Measurements from ENCODE around the gene EVL.
"Not testable (repeated sequence)": the region's sequence is repeated elsewhere in the genome, so short reads cannot be mapped to it uniquely, and the experiment has no call there.

EVL gene, protein sequence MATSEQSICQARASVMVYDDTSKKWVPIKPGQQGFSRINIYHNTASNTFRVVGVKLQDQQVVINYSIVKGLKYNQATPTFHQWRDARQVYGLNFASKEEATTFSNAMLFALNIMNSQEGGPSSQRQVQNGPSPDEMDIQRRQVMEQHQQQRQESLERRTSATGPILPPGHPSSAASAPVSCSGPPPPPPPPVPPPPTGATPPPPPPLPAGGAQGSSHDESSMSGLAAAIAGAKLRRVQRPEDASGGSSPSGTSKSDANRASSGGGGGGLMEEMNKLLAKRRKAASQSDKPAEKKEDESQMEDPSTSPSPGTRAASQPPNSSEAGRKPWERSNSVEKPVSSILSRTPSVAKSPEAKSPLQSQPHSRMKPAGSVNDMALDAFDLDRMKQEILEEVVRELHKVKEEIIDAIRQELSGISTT

DNA sequence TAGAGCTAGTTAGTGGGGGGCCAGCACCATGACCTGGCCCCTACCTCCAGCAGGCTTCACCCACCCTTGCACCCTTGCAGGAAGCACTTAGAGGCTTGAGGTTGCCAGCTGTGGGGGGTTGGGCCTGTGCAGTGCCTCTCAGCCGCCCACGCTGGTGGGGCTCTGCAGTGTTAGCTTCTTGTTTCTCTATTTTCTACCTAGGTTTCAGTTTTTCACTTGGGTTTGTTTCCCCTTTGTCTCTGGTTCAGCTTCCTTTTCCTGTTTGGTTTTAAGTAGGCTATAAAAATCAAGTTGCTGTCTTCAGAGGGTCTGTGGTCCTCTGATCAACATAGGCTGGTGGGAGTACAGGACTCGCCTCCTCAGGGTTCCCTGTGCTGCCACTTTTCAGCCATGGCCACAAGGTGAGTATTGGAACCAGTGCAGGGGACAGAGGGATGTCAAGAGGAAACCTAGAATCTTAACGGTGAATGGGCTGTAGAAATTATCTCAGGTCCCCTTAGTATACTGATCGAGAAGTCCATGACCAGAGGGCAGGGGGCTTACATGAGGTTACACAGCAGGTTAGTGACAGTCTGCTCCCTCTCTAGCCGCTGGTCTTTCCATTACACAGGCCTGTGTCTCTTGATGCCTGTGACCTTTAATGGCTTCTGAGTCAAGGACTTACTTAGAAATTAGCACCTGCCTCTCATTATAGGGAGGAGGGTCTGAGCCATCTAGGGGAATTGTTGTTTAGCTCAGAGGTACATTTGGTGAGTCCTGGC, at the start of gene EVL:
TSS of gene EVL (plus strand) at position 312 of the 761 bp plus-strand sequence. CDS start at position 391, 79 bp downstream.
- DNase-seq: no peak

DNA sequence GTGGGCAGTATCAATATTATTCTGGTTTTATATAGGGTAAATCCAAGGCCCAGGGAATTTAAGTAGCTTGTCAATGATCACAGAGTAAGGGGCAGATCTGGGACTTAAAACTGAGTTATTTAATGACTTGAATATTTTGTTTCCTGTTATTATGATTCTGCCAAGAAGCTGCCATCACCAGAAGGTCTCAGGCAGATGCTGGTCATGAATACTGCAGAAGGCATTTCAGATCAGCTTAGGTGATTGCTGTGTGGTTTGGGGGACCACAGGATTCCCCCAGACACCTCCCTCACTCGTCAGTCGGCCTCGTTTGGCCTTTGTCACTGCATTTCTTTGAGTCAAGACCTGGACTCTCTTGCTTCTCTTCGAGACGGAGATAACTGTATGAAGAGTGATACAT, 47.7 kb upstream of the EVL start:
- no peak for DNase-seq

DNA sequence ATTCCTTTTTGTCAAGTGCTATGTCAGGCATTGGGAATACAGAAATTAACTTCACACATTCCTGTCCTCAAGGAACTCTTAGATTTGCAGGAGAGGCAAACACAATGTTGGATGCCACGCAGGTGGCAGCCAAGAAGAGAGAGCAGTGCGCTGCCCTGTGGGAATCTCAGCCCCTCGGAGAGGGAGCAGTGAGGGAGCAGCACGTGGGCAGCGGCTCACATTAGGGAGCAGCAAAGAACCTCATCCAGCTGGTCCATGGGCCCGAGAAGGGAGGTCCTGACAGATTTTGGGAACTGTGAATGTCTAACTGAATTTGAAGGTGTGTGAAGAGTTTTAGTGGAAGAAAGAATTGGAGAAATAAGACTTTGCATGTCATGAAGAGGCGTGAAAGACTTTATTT, 47.2 kb upstream of the EVL start:
- DNase-seq: no peak

DNA sequence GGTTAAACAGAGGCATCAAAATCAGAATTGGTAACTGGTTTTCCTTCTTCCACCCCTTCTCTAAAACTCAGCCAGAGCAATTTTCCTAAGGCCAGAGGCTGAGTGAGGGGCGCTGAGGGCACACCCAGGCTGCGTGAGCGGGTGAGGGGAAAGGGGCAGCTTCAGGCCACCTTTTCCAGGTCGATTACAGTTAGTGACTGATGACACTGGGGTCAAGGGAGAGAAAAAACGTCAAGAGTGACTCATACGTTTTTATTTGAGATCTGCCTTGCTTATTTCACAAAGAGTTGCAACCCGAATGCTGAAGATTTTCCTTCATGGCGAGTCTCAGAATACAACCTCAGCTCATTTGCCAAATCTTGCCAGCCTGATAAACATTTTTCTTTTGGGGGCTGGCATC, 46.7 kb upstream of the EVL start:
- no peak for DNase-seq

DNA sequence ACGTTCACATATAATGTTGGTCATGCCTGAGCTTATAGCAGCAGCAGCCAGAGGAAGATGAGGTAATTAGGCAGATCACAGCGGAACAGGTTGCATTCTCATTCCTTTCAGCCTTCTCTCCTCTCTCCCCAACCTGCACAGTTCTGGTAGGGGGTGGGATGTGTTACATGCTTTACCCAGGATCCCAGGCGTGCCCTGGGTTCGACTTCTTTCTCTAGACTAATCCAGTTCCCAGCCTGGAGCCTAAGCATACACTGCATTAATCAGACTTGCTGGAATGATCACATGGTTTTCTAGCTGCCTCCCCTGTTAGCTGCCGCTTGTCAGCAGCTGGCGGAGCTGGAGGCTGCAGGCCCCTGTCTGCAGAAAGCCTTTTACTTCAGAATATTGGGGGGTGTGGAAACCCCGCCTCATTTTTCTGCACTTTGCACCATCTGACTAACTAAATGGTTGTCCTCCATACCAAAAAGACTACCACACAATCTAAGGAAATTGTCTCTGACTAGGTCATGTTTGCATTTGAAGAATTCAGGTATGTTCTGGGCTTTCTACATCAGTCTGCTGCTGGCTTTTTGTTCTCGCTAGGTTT, 46.0 kb upstream of the EVL start:
- no peak for DNase-seq

DNA sequence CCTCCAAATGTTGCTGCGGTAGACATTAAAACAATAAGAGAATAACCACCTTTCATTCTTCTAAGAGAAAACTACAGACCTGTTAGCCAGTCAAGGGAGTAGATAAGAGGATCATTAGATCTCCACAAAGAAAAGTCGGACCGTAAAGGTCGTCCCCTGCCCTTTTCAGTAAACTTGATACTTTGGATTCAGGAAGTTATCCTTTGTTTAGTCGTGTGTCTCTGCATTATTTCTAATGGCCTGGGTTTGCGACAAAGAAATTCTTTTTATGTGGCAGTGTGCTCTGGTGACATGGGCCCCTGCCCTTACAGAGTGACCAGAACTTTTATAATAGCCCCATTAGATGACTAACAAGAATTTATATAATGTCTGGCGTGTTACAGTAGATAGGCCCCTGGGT, 44.6 kb upstream of the EVL start:
- no peak for DNase-seq

DNA sequence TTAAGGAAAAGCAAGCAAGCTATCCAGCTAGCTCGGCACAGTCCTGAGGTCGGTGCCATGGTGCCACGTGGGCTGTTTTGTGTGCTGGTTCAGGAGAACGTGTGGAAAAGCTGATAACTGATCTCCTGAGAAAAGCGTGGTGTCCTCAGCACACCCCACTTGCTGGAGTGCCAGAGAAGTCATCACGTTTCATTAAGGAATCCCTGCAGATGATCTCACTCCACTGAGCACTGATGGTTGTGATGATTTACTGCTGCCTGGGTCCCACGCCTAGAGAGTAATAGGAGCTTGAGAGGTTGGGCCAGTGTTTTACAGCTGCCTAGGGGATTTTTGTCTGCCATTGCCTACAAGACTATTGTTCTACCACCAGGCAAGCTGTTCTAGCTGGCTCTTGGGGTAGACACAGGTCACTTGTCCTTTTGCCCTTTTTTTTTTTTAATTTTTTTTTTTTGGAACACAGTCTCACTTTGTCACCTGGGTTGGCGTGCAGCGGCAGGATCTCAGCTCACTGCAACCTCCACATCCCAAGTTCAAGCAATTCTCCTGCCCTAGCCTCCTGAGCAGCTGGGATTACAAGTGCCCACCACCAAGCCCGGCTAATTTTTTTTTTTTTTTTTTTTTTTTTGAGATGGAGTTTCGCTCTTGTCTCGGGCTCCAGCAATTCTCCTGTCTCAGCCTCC, 42.3 kb upstream of the EVL start:
- no peak for DNase-seq

DNA sequence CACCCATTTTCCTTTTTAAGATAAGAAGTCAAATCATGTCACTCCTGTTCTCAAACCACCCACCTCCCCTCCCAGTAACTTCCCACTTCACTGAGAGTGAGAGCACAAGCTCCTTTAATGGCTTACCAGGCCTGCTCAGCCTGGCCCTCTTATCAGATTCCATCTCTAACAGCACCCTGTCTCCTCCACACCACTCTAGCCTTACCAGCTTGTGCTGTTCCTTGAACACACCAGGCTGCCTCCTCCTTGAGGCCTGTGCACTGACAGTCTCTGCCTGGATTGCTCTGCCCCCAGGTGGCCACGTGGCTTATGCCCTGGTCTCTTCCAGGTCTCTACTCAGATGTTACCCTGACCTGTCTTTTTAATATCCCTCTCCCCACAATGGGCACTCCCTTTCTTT, 40.1 kb upstream of the EVL start:
- DNase-seq: no peak

DNA sequence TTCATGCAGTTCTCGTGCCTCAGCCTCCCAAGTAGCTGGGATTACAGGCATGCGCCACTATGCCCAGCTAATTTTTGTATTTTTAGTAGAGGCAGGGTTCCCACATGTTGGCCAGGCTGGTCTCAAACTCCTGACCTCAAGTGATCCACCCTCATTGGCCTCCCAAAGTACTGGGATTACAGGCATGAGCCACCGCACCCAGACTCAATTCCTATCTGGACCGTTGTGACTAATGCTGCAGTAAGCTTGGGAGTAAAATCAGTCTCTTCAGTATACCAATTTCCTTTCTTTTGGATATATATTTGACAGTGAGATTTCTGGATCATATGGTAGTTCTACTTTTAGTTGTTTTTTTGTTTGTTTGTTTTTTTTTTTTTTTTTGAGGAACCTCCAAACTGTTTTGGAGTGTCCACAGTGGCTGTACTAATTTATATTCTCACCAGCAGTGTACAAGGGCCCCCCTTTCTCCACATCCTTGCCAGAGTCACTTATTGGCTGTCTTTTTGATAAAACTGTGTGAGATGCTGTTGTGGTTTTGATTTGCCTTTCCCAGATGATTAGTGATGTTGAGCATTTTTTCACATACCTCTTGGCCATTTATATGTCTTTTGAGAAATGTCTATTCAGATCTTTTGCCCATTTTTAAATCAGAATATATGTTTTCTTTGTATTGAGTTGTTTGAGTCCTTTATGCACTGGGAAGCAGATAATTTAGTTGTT, 37.3 kb upstream of the EVL start:
- no peak for DNase-seq

DNA sequence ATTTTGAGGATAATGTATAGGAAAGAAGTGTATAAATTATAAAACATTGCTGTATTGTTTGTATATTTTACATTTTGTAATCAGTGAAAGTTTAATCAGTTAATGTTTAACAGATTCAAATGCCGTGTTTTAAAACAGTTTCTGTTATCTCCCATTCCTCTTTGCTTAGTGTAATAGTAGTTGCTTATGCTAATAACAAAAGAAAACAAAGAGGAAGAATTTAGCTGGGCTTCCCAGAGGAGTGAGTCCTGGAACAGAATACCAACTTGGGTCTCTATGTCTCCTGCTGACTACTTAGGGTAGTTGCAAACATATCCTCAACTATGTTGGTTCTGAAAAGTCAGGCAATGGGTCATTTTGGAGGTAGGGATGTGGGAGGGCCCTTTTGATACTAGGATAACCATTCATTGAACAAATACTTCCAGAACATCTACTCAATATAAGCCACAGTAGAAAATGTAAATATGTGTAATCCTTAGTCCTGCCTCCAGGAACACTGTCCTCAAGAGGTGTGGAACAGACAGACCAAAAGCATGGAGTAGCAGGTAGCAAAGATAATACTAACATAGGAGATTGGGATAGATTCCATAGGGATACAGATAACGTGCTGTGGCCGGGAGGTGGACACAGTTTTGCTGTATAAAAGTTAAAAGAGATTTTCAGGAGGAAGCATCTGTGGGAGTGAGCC, 36.1 kb upstream of the EVL start:
- DNase-seq: no peak

DNA sequence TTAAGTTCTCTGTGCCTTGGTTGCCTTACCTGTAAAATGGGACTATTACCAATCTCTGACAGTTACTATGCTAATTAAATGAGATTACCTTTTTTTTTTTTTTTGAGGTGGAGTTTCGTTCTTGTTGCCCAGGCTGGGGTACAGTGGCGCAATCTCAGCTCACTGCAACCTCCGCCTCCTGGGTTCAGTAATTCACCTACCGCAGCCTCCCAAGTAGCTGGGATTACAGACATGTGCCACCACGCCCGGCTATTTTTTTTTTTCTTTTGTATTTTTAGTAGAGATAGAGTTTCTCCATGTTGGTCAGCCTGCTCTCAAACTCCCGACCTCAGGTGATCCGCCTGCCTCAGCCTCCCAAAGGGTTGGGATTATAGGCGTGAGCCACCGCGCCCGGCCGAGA, 35.2 kb upstream of the EVL start:
- DNase-seq: not testable (repeated sequence)

DNA sequence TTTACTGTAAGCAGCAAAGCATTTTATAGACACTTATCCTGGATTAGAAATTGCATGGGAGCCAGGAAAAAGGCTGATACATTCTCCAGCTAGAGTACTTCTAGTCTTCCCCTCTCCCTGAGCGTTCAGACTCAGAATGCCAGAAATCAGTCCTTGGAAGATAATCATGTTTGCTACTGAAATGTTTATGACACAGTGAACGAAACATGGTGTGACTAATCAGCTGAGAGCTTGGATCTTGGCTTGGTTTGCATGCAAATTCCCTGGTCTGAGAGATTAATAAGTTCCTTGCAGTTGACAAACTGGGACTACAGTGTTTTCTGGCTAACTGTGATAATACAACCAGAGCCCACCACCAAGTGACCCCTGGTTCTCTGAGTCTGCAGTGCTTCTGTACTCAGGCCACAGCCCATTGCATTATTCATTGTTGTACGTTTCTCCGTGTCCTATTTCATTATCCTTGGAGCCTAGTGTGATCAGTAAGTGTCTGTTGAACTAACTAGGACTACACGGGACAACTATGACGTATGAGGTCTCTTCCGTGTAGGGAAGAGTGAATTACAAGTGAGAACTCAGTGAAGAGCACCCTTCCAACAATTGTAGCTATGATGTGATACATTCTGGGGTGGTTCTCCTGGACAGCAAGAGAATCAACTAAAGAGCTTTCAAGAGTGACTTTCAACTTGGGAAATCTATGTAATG, 34.6 kb upstream of the EVL start:
- DNase-seq: no peak

DNA sequence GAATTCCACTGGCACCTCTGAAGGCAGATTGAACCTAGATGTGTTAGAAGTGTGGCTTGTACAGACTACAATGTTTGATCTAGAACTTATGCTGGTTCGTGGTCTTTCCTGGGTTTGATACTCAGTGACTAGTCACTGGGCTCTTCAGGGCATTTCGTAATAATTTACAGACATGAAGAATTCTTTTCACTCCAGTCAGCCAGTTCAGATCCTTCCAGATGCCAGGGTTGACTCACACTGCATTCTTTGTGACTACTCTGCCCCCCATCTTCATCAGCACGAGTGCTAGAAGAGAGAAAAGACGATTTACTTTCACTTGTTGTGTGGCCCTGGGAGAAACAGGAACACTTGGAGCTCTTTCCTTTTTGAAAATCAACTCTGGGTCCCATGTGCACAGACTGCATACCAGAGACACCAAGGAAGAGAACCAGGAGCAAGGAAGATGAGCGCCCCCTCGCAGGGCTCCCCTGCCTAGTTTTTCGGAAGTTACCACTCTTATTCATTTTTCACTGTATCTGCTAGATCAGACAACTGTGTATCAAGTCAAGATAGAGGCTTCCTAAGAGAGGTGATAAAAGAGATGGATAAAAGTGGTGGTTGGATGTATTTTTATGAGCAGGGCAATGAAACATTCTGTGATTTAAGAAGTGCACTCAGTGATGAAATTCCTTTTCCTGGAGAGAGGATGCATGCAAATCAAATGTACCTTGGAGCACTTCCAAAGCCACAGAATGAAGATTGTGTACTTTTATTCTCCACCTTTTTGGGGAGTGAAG, 33.5 kb upstream of the EVL start:
- DNase-seq: no peak

DNA sequence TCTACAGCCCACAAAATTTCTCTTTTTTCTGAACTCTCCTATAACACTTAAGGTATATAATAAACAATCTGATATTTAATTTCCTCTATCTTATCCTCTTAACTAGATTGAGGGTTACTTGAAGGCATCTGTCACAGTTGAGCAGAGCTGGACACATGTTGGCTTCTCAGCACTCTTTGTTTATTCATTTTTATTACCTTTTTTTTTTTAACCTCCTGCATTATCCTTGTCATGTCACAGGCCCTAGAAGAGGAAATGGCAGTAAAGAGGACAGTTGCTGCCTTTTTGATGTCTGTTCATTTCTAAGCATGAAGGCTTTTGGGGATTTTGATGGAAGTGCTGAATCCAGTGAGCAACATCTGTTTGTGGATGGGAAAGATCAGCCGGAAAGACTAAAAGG, 32.5 kb upstream of the EVL start:
- DNase-seq: no peak

DNA sequence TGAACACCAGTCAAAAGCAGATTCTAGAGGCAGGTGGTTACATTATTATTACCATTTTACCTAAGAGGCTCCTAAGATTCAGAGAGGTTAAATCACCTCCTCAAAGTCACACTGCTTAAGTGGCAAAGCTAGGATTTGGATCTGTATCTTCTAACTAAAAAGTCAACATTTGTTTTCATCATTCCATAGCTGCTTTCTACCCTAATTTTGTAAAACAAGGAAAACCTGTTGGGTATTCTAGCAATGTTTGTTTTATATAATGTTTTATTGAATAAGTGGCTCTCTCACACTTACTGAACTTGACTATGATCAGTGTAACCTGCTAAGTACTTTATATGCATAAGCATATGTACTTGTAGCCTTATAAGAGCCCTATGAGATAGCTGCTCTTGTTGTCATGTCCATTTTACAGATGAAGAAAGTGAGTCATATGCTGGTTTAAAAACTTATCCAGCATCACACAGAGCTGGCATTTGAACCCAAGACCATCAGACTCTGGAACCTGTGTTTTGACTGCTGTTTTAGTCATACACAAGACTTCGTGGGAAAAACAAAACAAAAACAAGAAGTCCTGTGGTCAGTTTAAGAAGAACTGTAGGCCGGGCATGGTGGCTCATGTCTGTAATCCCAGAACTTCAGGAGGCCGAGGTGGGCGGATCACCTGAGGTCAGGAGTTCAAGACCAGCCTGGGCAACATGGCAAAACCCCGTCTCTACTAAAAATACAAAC, 31.7 kb upstream of the EVL start:
- no peak for DNase-seq

DNA sequence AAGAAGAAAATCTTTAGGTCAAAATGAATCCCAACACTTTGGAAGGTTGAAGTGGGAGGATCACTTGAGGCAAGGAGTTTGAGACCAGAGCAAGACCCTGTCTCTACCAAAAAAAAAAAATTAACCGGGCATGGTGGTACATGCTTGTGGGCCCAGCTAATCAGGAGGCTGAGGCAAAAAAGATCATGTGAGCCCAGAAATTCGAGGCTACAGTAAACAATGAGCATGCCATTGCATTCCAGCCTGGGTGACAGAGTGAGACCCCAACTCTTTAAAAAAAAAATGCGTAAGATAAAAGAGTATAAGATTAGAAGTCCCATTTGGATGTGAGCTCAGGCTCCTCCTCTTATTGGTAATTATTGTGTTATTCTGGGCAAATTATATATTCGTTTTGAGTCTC, 30.8 kb upstream of the EVL start:
- no peak for DNase-seq

DNA sequence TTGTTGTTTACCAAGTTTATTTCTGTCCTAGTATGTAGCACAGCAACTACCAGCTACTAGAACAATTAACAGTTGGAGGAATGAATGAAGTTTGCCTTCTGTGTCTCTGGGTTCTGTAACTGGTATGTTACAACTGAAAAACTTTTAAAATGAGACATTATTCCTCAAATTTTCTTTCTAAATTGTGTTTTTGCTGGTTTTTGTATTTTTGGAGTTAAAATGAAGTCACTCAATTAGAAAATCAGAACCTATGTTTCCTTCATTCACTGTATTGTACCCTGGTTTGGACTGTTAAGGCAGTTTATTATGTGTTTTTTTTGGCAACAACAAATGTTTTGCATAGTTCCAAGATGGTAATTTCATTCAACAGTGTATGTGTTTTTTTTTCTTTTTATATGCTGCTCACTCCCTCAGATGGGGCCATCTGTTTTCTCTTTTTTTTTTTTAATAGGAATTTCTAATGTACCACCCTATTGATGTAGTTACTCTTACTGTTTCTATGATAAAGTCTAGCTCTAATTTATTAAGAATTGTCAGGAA, 30.2 kb upstream of the EVL start:
- no peak for DNase-seq

DNA sequence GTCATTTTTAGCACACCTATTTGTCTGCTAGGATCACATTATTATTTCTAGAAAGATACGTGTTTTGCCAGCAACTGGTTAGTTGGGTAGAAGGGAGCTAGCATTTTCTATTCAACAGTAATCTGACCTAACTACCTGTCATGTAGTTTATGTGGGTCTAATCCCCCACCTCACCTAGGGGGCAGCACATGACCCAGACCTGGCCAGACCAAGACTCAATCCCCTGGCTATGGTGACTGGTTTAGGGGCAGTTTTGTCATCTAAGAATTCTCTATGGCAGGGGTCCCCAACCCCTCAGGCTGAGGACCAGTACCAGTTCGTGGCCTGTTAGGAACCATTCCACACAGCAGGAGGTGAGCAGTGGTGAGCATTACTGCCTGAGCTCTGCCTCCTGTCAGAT, 29.5 kb upstream of the EVL start:
- DNase-seq: no peak

DNA sequence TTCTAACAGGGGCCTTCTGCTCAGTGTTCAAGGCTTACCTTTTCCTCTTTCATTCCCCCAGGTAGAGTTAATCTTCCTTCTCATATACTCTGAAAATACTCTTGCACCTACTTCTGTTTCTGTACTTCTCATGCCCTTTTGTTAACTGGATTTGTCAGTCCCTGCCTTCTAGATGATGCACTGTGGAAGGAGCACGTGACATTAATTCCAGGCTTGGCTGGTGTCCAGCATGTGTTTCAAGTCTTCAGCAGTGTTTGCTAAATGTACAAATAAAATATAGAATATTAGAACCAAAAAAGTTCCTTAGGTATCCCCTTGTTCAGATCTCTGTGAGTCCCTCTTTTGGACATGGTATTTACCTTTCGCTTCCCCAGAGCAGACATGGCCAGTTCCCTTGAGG, 27.9 kb upstream of the EVL start:
- no peak for DNase-seq

DNA sequence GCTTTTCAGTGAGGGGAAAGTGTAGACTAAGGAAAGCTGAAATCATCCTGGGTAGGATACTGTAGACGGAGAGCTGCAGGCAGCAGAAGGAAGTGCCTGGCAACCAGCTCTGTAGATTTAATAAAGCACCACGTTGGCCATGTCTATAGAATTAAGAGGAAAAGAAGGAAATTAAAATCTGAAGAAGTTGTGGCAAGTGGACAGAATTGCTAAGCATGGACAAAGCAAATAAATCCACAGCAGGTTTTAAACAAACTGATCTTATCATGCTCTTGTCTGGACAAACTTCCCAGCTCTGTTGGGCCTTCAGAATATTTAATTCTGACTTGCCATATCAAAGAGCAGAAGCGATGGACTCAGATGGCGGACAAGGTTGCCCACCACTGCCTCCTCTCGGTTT, 27.2 kb upstream of the EVL start:
- DNase-seq: no peak
